WTC11 (cell line): Measurements from ENCODE around the gene MLH3. TPM values are rescaled to one million over a fixed set of nuclear protein-coding genes. Genes with fewer than 3 reads are reported as not detected.

Source experiments
- ATAC-seq: fragments of 200-7000 bp; cut with Tn5 transposase; 2 replicates; pipeline ENCODE4 v1.10.0; 2021; ENCODE audit warnings: mild to moderate bottlenecking, moderate library complexity
- CTCF ChIA-PET: fragments of 300-600 bp; sonication (Branson Sonifier 250); formaldehyde crosslinking; loops from one replicate; lab custom pipeline; 2021; ENCODE audit warnings: antibody characterized with exemption; lab: Charles Lee
- POLR2A ChIA-PET: fragments of 350-600 bp; sonication (Branson Sonifier 250); formaldehyde crosslinking; loops from one replicate; lab custom pipeline; 2021; ENCODE audit warnings: antibody characterized with exemption; lab: Charles Lee
- DNase-seq: peaks from one replicate; pipeline ENCODE4 v3.0.0; 2021; ENCODE audit warnings: low spot score
- H3K27ac Mint-ChIP-seq: 2 replicates; pipeline ENCODE4 v1.8.0; 2021; ENCODE audit warnings: mixed read lengths
- H3K27me3 Mint-ChIP-seq: 2 replicates; pipeline ENCODE4 v1.8.0; 2021; ENCODE audit warnings: low read depth, mild to moderate bottlenecking, moderate library complexity, mixed read lengths
- H3K36me3 Mint-ChIP-seq: 2 replicates; pipeline ENCODE4 v1.8.0; 2021; ENCODE audit warnings: mixed read lengths
- H3K4me1 Mint-ChIP-seq: 2 replicates; pipeline ENCODE4 v1.8.0; 2022; ENCODE audit warnings: mixed read lengths
- H3K4me3 Mint-ChIP-seq: 2 replicates; pipeline ENCODE4 v1.8.0; 2021; ENCODE audit warnings: mild to moderate bottlenecking, moderate library complexity, mixed read lengths
- H3K9me3 Mint-ChIP-seq: 2 replicates; pipeline ENCODE4 v1.8.0; 2021; ENCODE audit warnings: mixed read lengths
- ATF3 ChIP-seq: sonication (generic); formaldehyde crosslinking; conservative IDR thresholded peaks from 2 replicates; pipeline ENCODE4 v1.8.1; 2022; ENCODE audit warnings: mild to moderate bottlenecking, missing genetic modification reagents
- E2F5 ChIP-seq: sonication (generic); formaldehyde crosslinking; IDR thresholded peaks from 2 replicates; pipeline ENCODE4 v1.8.1; 2022; ENCODE audit warnings: mild to moderate bottlenecking, moderate library complexity, missing genetic modification reagents
- ERG ChIP-seq: fragments of 250-450 bp; sonication (Bioruptor Pico); IDR thresholded peaks from 2 replicates; pipeline ENCODE4 v1.8.0; 2021; ENCODE audit warnings: mild to moderate bottlenecking
- ESRRA ChIP-seq: sonication (generic); formaldehyde crosslinking; IDR thresholded peaks from 2 replicates; pipeline ENCODE4 v1.8.1; 2022; ENCODE audit warnings: mild to moderate bottlenecking, missing genetic modification reagents, borderline replicate concordance
- FOXJ3 ChIP-seq: sonication (generic); formaldehyde crosslinking; IDR thresholded peaks from 2 replicates; pipeline ENCODE4 v1.9.0; 2021; ENCODE audit warnings: missing genetic modification reagents, mild to moderate bottlenecking, borderline replicate concordance
- FOXK1 ChIP-seq: sonication (generic); formaldehyde crosslinking; IDR thresholded peaks from 2 replicates; pipeline ENCODE4 v1.8.0; 2022; ENCODE audit warnings: mild to moderate bottlenecking, moderate library complexity, missing genetic modification reagents
- FOXP1 ChIP-seq: sonication (generic); formaldehyde crosslinking; IDR thresholded peaks from 2 replicates; pipeline ENCODE4 v1.8.0; 2022; ENCODE audit warnings: missing genetic modification reagents, mild to moderate bottlenecking, moderate library complexity, borderline replicate concordance
- GABPB1 ChIP-seq: sonication (generic); formaldehyde crosslinking; IDR thresholded peaks from 2 replicates; pipeline ENCODE4 v1.8.1; 2023; ENCODE audit warnings: mild to moderate bottlenecking, missing genetic modification reagents
- HMGA2 ChIP-seq: fragments of 250-450 bp; sonication (Bioruptor Pico); IDR thresholded peaks from 2 replicates; pipeline ENCODE4 v1.4.0; 2021; ENCODE audit warnings: mild to moderate bottlenecking, moderate library complexity
- JAZF1 ChIP-seq: fragments of 250-450 bp; sonication (Bioruptor Pico); IDR thresholded peaks from 2 replicates; pipeline ENCODE4 v1.9.0; 2021; ENCODE audit warnings: moderate library complexity, mild to moderate bottlenecking, inconsistent platforms
- JUN ChIP-seq: sonication (generic); formaldehyde crosslinking; IDR thresholded peaks from 2 replicates; pipeline ENCODE4 v1.8.0; 2023; ENCODE audit warnings: mild to moderate bottlenecking, missing genetic modification reagents
- KAT7 ChIP-seq: sonication (generic); formaldehyde crosslinking; IDR thresholded peaks from 2 replicates; pipeline ENCODE4 v1.8.1; 2023; ENCODE audit warnings: missing genetic modification reagents, mild to moderate bottlenecking, borderline replicate concordance
- MAX ChIP-seq: sonication (generic); formaldehyde crosslinking; IDR thresholded peaks from 2 replicates; pipeline ENCODE4 v1.8.0; 2022; ENCODE audit warnings: mild to moderate bottlenecking, missing genetic modification reagents
- NFATC4 ChIP-seq: fragments of 250-450 bp; sonication (Bioruptor Pico); IDR thresholded peaks from 2 replicates; pipeline ENCODE4 v1.9.0; 2021; ENCODE audit warnings: mild to moderate bottlenecking
- NR2C2 ChIP-seq: sonication (generic); formaldehyde crosslinking; IDR thresholded peaks from 2 replicates; pipeline ENCODE4 v1.8.0; 2022; ENCODE audit warnings: mild to moderate bottlenecking, missing genetic modification reagents
- OVOL2 ChIP-seq: fragments of 250-450 bp; sonication (Bioruptor Pico); IDR thresholded peaks from 2 replicates; pipeline ENCODE4 v1.9.0; 2021; ENCODE audit warnings: mild to moderate bottlenecking, borderline replicate concordance
- PREB ChIP-seq: sonication (generic); formaldehyde crosslinking; IDR thresholded peaks from 2 replicates; pipeline ENCODE4 v1.8.1; 2022; ENCODE audit warnings: mild to moderate bottlenecking, missing genetic modification reagents, moderate library complexity, borderline replicate concordance
- RELA ChIP-seq: sonication (generic); formaldehyde crosslinking; IDR thresholded peaks from 2 replicates; pipeline ENCODE4 v1.8.1; 2022; ENCODE audit warnings: missing genetic modification reagents, mild to moderate bottlenecking, borderline replicate concordance
- RORB ChIP-seq: fragments of 250-450 bp; sonication (Bioruptor Pico); IDR thresholded peaks from 2 replicates; pipeline ENCODE4 v1.9.0; 2021; ENCODE audit warnings: mild to moderate bottlenecking
- TEAD1 ChIP-seq: sonication (generic); formaldehyde crosslinking; IDR thresholded peaks from 2 replicates; pipeline ENCODE4 v1.8.0; 2022; ENCODE audit warnings: mild to moderate bottlenecking, missing genetic modification reagents
- USF2 ChIP-seq: sonication (generic); formaldehyde crosslinking; IDR thresholded peaks from 2 replicates; pipeline ENCODE4 v1.8.1; 2023; ENCODE audit warnings: mild to moderate bottlenecking, missing genetic modification reagents, moderate library complexity
- ZBTB21 ChIP-seq: sonication (generic); formaldehyde crosslinking; IDR thresholded peaks from 2 replicates; pipeline ENCODE4 v1.8.1; 2023; ENCODE audit warnings: mild to moderate bottlenecking, missing genetic modification reagents, borderline replicate concordance
- ZNF219 ChIP-seq: sonication (generic); formaldehyde crosslinking; IDR thresholded peaks from 2 replicates; pipeline ENCODE4 v1.8.0; 2023; ENCODE audit warnings: missing genetic modification reagents, mild to moderate bottlenecking, borderline replicate concordance
- ZNF396 ChIP-seq: fragments of 250-450 bp; sonication (Bioruptor Pico); IDR thresholded peaks from 2 replicates; pipeline ENCODE4 v1.8.0; 2021; ENCODE audit warnings: mild to moderate bottlenecking, moderate library complexity, borderline replicate concordance
- ZNF512 ChIP-seq: sonication (generic); formaldehyde crosslinking; IDR thresholded peaks from 2 replicates; pipeline ENCODE4 v1.8.1; 2022; ENCODE audit warnings: missing genetic modification reagents, borderline replicate concordance
- ZNF532 ChIP-seq: fragments of 250-450 bp; sonication (Bioruptor Pico); IDR thresholded peaks from 2 replicates; pipeline ENCODE4 v1.9.0; 2021; ENCODE audit warnings: mild to moderate bottlenecking, borderline replicate concordance
- total RNA-seq: library from RNA; stranded (reverse); gene quantifications from 3 replicates; pipeline ENCODE4 v1.2.3, GENCODE V29; 2021

Gene MLH3
- total RNA-seq, 1 experiment from 2014 or later: 16.7 TPM

GRCh38 chr14:75069121-75069810 lies 18.0 kb upstream of the MLH3 start, which contains the start of gene ZC2HC1C:
Gene ZC2HC1C (plus strand): TSS chr14:75069641. CDS start chr14:75070574, 933 bp downstream.
- ATAC-seq (peak; percentile 87), DNase-seq (peak; percentile 97)
- Mint-ChIP-seq H3K4me3 (no peak within 1 kb of the TSS), H3K36me3 (no peaks in the 10 kb centered on the region), H3K27me3 (no peaks in the 10 kb centered on the region), H3K9me3 (no peaks in the 10 kb centered on the region), H3K4me1 (peaks cover 10% of the 10 kb centered on the region), H3K27ac (peak within 1 kb of the TSS; percentile 98)
- ChIA-PET CTCF (interaction anchor here (0.6 to 1.8 kb wide), 13 partner anchors 19 to 419 kb away, joined by 3 to 17 read pairs (median 5); partner anchors contain the start of gene NEK9), POLR2A (interaction anchor here (0.6 to 1.4 kb wide), 6 partner anchors 17 to 226 kb away, joined by 3 to 5 read pairs (median 3); partner anchors contain the start of gene RPS6KL1)
- no peak for TF ChIP-seq NR2C2 (CRISPR knock-in tag)
- TF ChIP-seq RELA: 0 out of 2 replicates have a peak, but pooled peaks have one; percentile 45
- no peak for TF ChIP-seq ZNF219 (CRISPR knock-in tag)
- TF ChIP-seq NFATC4: no peak
- TF ChIP-seq JUN (CRISPR knock-in tag): peak; percentile 66; the same call in 1 of the 2 replicates
- peak; percentile 80 for TF ChIP-seq FOXP1 (CRISPR knock-in tag)
- no peak for TF ChIP-seq RORB
- TF ChIP-seq E2F5 (CRISPR knock-in tag): peak; percentile 84
- TF ChIP-seq TEAD1 (CRISPR knock-in tag): peak; percentile 68; the same call in 1 of the 2 replicates
- TF ChIP-seq ZNF396 (CRISPR knock-in tag): no peak
- peak; percentile 60 for TF ChIP-seq USF2 (CRISPR knock-in tag)
- 0 out of 2 replicates have a peak, but pooled peaks have one; percentile 52 for TF ChIP-seq PREB
- TF ChIP-seq ATF3 (CRISPR knock-in tag): no peak
- no peak for TF ChIP-seq HMGA2 (CRISPR knock-in tag)
- no peak; the same call in 1 of the 2 replicates for TF ChIP-seq FOXK1
- peak; percentile 88 for TF ChIP-seq MAX (CRISPR knock-in tag)
- TF ChIP-seq KAT7 (CRISPR knock-in tag): 0 out of 2 replicates have a peak, but pooled peaks have one; percentile 36
- TF ChIP-seq FOXJ3 (CRISPR knock-in tag): no peak
- 0 out of 2 replicates have a peak, but pooled peaks have one; percentile 33 for TF ChIP-seq ZNF512 (CRISPR knock-in tag)
- peak; percentile 98 for TF ChIP-seq ESRRA (CRISPR knock-in tag)
- no peak for TF ChIP-seq OVOL2 (CRISPR knock-in tag)
- TF ChIP-seq ZNF532: 0 out of 2 replicates have a peak, but pooled peaks have one; percentile 39
- no peak for TF ChIP-seq ERG (CRISPR knock-in tag)
- TF ChIP-seq JAZF1 (CRISPR knock-in tag): no peak
- TF ChIP-seq GABPB1 (CRISPR knock-in tag): peak; percentile 65; the same call in 1 of the 2 replicates
- TF ChIP-seq ZBTB21 (CRISPR knock-in tag): no peak
